ENCODE data around the gene PRKAR1B.

- TF ChIP-seq POLR2A (IDR thresholded peaks at IDR 0.05): no peak
- TF ChIP-seq CTCF (IDR thresholded peaks at IDR 0.05): no peak
Observed at GRCh38 chr7:741850-742249, 14.8 kb upstream of the PRKAR1B start.
